Effector CD4-positive, alpha-beta T cell (primary cell): Measurements from ENCODE around the gene TMX2.
"Not testable (repeated sequence)": the region's sequence is repeated elsewhere in the genome, so short reads cannot be mapped to it uniquely, and the experiment has no call there.

Experiments used
- DNase-seq: peaks from one replicate; pipeline ENCODE4 v3.0.0-alpha.2; 2020

TMX2 gene

DNA sequence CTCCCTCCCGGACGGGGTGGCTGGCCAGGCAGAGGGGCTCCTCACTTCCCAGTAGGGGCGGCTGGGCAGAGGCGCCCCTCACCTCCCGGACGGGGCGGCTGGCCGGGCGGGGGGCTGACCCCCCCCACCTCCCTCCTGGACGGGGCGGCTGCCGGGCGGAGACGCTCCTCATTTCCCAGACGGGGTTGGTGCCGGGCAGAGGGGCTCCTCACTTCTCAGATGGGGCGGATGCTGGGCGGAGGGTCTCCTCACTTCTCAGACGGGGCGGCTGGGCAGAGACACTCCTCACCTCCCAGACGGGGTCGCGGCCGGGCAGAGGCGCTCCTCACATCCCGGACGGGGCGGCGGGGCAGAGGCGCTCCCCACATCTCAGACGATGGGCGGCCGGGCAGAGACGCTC is 4.3 kb downstream of the TMX2 start:
- DNase-seq = not testable (repeated sequence)

GRCh38 chr11:57727185-57727584 is 14.8 kb downstream of the TMX2 start:
- DNase-seq = no peak

GRCh38 chr11:57728829-57729228 is 16.4 kb downstream of the TMX2 start:
- no peak for DNase-seq

- no peak for DNase-seq
These were observed 17.1 kb downstream of the TMX2 start for GRCh38 chr11:57729479-57729878.

DNA sequence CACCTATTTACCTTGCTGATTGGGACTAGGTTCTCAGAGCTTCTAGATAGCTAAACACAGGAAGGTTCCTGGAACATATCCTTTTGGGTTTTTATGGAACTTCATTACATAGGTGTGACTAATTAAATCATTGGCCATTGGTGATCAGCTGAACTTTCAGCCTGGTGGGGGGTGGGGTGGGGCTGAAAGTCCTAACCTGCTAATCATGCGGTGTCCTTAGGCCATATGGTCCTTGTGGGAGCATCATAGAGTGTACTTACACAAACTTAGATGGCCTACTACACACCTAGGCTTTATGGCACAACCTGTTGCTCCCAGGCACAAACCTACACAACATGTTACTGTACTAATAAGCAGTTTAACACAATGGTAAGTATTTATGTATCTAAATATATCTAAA is 20.3 kb downstream of the TMX2 start:
- no peak for DNase-seq

DNA sequence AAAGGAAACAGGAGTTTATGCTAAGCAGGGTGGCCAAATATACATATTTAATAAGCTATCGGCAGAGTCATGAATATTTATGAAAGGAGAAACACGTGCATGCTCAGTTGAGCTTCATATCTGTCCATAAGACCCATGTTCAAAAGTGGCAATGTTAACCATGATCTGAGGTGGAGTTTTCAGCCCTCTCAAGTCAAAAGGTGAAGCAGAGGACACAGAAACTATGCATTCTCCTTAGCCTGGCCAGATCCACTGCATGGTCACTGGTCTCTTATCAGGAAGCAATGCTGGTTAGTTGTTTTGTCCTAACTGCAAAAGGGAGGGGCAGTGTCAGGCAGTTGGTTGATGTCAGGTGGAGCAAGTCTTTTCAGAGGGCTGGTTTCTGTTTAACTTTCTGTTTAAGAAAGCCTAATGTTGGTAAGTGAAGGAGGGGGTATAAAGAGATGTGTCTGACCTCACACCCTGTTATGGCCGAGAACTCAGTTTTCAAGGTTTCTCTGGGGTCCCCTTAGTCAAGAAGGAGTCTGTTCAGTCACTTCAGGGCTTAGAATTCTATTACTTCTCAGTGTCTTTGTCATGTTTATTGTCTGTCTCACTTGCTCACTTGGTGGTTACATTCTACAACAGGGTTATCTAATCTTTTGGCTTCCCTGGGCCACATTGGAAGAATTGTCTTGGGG is 23.4 kb downstream of the TMX2 start:
- DNase-seq = no peak

GRCh38 chr11:57741132-57742086 is 29.0 kb downstream of the TMX2 start, which contains the start of gene SELENOH:
SELENOH (plus strand) TSS chr11:57741491; CDS start chr11:57741596, 105 bp downstream.
- DNase-seq = peak; percentile 86

- no peak for DNase-seq
These were observed 29.7 kb downstream of the TMX2 start for GRCh38 chr11:57742087-57742452.

- no peak for DNase-seq
These were observed 32.0 kb downstream of the TMX2 start for GRCh38 chr11:57744357-57744756.

DNA sequence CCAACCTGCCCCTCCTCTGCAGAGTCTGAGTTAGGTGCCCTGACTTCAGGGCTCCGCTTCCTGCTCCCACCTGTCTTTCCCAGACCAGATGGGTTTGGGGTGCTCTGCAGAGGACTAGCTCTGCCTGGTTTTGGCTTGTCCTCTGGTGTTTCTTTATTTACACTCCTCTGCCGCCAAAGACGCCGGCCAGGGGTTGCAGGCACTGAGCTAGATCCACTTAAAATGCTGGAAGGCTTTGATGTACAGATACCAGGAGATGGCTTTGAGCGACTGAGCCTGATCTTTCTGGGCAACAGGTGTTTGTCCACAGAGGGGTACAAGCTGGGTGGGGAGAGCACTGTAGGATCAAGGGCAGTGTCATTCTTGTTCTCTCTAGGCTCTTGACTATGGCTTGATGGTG is 32.8 kb downstream of the TMX2 start:
- DNase-seq = no peak

DNA sequence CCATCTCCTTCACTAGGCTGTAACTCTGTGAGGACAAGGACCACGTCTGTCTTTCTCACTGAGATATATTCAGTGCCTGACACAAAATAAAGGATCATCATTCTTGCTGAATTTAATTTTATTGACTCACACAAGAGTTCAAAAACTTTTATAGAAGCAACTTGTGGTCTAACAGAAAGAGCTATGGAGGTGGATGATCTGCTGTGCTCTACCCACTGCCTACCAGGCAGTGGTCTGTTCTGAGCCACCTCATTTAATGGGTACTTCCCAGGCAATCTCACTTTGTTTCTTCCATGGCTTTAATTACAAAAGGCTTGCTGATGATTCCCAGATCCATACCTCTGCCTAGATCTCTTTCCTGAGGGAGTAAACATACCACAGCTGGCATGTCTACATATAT is 34.5 kb downstream of the TMX2 start:
- DNase-seq = no peak

DNA sequence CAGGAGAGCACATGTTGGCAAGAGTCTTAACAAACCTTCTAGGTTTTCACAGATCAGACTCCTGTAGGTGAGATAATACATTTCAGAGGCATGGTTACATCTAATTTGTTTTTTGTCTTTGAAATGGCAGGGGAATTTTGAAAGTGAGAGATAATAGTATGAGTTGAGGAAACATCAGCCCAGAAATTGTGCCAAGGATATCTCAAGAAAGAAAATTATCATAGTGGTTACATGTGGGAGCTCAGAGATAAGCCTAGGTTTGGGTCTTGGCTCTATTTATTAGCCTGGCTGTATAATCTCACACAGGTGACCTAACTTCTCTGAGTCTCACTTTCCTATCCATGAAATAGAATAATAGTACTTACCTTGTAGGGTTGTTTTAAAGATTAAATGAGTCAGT is 38.8 kb downstream of the TMX2 start:
- DNase-seq = no peak

- DNase-seq = no peak
These were observed 39.4 kb downstream of the TMX2 start, which contains the start of gene BTBD18 for GRCh38 chr11:57751676-57752253. BTBD18 (minus strand) TSS chr11:57751819; CDS start chr11:57751188, 631 bp downstream.

- no peak for DNase-seq
These were observed 40.6 kb downstream of the TMX2 start for GRCh38 chr11:57752954-57753353.

DNA sequence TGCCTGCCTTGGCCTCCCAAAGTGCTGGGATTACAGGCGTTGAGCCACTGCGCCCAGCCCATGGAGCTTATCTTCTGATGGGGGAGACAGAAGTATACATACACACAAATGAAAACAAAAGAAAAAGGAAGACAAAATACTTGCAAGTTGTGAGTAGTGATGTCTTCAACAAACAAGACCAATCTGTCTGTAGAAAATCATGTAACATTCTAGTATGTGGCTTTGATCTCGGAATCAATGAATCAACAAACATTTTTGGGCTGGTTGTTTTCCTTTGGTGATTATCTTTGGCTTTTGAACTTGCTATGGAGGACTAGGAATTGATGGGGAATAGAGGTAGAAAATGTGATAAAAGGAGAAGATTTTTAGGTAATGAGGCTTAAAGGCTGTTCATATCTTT is 45.8 kb downstream of the TMX2 start:
- no peak for DNase-seq

DNA sequence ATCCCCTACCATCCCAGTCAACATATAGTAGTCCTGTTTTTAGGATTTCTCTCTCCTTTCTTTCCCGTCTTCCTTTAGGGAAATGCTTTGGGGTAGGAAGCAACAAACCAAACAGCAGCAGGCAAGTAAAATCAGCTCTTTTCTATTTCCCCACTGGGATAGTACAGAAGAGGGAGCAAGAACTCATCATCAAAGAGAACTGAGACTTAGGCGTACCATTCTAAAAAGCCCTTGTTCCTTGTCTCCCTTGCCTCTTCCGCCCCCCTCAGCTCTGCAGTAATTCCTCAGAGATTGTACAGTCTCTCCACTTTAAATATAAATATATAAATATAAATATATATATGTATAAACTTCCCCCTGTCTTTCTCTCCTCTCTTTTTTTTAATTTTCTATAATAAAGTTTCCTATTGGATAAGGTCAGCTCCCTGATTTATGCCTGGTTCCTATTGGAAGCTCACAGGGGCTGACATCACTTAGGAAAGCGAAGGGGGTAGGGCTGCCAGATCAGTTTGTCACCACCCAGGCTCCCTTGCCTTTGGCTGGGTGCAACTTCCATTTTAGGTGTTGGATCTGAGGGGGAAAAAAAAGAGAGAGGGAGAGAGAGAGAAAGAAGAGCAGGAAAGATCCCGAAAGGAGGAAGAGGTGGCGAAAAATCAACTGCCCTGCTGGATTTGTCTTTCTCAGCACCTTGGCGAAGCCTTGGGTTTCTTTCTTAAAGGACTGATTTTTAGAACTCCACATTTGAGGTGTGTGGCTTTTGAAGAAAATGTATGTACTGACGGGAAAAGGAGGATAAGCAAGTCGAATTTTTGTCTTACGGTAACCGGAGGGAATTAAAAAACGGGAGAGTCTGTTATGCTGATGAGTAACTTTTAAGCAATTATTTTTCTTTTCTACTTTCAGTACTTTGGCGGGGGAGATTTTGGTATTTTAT is 49.2 kb downstream of the TMX2 start, which contains the start of gene CTNND1:
Gene CTNND1, plus strand, starts transcription at position 502 of the 934 bp plus-strand sequence. CDS start 29,677 bp downstream, outside the sequence.
- DNase-seq = no peak

DNA sequence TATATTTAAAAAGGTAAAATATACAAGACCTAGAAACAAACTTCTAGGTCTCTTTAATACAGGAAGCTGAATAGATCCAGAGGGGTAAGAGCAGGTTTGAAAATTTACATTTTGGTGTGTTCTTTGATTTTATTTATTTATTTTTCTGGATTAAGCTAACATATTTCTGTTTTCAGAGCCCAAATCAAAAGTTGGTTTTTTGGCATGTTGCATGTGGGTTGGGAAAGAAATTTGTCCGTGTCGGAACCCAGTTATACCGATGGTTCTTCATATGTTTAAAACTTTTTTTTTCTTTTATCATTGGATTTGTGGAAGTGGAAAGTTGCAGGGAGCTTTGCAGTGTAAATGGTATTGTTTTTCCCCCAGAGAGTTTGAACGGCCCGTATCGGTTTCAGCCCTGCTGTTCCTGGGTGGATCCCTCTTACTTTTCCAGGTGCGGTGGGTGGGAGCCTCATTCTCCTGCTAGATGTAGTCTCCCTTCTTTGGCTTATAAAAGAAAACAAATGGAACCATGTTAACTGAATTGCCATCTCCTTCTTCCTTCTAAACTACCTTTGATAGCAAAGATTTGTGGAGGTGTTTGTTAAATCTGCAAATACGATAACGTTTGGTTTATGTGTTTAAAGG is 50.0 kb downstream of the TMX2 start:
- no peak for DNase-seq

DNA sequence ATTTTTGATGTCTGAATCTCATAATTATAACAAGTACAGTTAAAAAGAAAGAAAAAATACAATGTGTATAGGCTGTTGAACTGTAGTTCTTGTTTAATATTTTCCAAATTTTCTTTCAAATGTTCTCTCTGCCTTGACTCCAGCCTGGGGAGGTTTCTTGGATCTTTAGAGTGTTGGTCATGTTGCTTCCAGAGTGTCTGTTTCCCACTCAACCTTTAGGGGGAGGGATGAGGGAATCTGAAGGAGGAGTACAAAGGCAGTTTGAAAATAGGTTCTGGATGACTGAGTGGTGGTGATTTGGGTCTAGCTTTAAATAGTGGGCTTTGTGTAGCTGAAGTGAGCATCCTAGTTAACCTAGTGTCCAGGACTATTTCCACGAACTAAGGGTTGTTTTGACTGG is 51.2 kb downstream of the TMX2 start:
- DNase-seq = no peak

GRCh38 chr11:57764021-57764420 is 51.6 kb downstream of the TMX2 start:
- no peak for DNase-seq

- no peak for DNase-seq
These were observed 52.2 kb downstream of the TMX2 start for GRCh38 chr11:57764566-57764965.

- DNase-seq = no peak
These were observed 52.6 kb downstream of the TMX2 start for GRCh38 chr11:57764972-57765371.

GRCh38 chr11:57770793-57771192 is 58.4 kb downstream of the TMX2 start:
- DNase-seq = no peak
